HuH-7 (cell line): ENCODE data around the gene YTHDF1.
A peak's percentile ranks its signal among the peaks of the same experiment; 100 is the strongest.
"Not testable (repeated sequence)": the region's sequence is repeated elsewhere in the genome, so short reads cannot be mapped to it uniquely, and the experiment has no call there.

Experiments used
- DNase-seq: peaks from one replicate; pipeline ENCODE4 v3.0.0; 2011; ENCODE audit warnings: low spot score

Gene YTHDF1

DNA sequence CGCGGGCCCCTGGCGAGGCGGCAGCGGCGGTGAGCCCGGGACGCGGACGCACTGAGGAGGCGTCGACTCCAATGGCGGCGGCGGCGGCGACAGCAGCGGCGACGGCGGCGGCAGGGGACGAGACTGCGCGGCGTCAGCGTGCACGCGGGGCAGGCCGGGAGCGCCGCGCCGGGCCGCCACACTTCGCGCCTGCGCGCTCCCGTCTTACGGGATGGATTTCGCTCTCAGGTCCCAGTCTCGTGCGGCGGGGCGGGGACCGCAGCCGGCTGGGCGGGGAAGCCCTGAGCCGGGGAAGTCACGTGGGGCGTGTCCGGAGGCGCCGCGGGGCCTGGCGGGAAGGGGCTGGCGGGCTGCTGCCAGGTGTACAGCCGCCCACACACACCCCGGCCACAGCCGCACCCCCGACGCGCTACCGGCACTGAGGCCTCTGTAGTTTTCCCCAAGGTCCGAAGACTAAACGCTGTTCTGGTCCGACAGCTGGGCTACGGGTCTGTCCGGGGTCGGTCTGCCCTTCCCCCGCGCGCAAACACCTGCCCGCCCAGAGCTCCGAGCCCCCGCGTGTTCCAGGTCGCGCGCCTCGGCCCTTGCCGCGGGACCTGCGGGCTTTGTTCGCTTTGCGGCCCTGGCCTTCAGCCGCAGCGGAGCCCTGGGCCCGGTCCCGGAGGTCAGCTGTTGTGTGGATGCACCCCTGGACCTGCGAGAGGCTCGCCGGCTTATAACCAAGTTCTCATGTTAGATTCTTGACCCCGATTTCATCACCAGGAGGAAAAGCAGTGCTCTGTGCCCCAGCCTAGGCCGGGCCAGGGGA lies at the start of gene YTHDF1:
TSS of gene YTHDF1 (minus strand) at position 91 of the 808 bp plus-strand sequence. CDS start 239 bp downstream, outside the sequence.
- DNase-seq = peak; percentile 100

DNA sequence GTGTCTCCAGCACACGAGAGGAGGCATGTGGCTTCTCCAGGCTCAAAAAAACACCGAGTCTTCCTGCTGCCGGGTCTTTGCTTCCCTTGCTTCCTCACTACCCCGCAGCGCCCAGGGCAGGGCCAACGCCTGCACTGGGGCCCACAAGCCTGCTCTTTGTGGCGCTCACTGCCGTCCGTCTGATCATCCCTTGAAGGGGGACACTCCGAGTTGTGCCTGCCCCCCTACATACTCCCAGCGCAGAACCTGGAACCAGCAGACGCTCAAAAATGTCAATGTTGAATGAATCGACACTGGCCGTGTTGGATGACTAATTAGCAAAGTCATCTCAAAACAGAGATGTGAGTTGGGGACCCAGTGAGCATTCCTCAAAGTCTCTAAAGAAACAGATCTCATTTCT lies 48.6 kb upstream of the YTHDF1 start:
- no peak for DNase-seq

DNA sequence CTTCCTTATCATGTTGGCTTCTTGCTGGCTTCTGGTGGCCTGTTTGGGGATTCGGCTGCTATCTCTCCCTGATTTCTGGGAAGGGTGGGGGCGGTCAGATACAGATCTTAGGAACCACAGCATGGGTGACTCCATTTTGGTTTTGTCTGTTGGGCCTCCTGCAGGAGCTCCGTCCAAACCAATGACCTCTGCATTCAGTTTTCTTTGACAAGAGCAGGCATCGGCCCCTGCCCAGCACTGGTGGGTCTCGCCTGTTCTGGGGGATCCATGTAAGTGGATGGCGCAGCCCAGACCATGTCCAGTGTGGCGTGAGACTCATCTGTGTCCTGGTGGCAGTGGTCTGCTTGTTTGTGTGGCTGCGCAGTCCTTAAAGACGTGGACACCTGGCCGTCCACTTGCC lies 48.1 kb upstream of the YTHDF1 start:
- DNase-seq = no peak

DNA sequence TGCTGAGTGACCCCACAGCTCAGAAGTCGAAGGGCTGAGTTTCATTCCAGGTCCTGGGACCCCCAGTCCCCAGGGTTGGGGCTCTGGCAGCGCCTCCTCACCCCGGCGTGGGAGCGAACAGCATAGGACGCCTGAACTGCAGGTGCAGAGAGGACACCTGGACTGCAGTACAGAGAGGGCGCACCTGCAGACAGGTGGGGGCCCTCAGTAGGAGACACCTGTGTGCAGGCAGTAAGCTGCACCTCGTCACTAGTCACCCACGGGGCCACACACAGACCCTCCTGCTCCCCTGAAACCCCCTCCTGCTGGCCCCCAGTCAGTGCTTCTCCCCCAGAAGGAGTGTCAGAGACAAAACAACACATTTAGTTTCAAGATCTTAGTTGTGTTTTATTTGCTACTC lies 46.9 kb upstream of the YTHDF1 start:
- no peak for DNase-seq

DNA sequence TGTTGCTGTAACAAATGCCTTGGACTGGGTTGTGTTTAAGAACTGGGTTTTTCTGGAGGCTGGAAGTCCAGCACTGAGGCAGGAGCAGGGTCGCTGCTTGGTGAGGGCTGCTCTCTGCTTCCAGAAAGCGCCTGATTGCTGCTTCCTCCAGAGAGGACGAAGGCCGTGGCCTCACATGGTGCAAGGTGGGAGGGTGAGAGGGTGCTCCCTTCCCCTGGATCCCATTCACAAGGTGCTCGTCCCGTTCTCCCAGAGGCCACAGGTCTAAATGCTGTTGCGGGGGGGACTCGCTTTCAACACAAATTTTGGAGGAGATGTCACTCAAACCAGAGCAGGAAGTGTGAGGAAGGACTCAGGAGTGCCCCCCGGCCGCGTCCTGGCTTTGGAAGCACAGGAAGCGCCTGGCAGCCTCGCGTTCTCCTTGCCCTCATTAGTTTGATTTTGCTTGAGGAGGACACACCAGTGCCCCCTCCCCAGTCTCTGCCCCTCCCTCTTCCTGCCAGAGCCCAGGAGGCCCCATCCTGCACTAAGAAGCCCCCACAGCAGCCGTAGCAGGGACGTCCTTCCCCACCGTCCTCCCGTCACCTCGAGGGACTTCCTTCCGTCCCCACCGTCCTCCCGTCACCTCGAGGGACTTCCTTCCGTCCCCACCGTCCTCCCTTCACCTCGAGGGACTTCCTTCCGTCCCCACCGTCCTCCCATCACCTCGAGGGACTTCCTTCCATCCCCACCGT lies 46.0 kb upstream of the YTHDF1 start:
- no peak for DNase-seq

DNA sequence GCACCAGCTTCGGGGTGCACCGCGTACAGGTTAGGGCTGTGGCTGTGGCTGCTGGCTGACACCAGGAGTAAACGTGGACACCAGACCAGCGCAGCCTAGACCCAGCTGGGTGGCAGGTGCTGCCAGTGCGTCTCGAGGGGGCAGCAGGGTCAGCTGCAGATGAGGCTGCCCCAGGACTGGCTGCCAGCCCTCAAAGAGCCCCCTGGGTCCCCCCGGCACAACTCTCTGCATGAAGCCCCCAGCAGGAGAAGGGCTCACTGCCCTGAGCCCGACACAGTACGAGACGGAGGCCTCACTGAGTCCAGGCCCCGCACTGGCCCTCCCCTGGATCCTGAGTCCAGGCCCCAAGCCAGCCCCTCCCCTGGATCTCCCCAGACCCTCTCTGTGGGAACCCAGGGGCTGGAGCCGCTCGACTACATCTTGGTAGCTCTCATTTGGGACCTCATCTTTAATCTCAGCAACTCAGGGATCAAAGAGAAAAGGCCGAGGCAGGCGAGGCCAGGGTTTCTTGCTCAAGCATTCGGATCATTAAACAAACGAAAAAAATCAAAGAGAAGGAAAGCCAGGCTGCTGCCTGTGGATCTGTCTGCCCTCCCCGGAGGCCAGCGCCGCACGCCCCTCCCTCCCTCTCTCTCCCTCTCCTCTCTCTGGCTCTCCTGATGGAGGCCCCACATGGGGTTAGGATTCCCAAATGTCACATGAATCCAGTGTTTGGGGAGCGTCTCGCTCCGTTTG lies 45.3 kb upstream of the YTHDF1 start:
- DNase-seq = no peak

DNA sequence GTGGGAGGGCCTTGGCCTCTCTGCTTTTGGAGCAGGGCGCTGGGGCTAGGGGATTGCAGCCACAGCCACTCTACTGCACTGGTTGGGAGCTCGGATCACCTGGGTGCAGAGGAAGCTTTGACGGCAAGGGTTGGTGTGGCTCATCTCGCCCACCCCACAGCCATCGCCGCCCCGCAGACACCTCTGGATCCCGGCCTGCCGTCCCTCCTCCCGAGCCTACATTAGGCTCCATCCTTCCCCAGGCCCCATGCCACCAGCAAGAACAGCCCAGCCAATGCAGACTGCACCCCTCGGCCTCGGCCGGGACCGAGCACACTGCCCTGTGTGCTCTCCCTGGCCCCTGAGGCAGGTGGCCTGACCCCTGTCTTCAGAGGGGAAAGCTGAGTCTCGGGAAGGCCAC lies 44.6 kb upstream of the YTHDF1 start:
- no peak for DNase-seq

DNA sequence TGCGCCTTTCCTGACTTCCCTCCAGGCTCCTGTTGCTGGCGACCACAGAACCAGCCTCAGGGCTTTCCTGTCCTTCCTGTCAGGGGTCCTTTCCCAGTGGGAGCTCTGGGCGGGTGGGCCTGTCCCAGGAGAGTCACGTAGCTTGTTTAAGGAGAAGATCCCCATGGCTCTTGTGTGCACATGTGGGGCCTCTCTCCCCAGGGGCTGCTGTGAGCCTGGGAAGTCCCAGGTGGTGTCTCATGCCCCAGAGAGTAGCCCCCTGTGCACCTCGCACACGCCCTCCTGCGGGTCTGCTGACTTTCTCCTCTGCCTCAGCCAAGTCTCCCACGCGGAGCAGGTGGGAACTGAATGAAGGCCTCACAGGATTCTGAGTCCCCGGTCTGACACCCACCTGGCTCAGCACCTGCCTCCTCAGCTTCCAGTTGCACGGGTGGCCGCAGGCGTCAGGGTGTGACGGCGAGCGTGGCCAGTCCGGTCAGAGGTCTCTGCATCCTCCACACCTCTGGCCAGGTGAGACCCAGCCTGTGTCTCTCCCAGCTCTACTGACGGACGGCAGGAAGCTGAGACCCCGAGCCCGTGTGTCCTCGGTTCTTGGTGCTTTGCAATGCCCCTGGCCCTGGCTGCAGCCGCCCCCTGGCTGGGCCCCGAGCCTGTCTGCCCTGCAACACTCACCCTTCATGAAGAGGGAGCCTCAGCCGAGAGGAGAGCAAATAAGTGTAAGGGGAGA lies 44.0 kb upstream of the YTHDF1 start:
- DNase-seq = no peak

DNA sequence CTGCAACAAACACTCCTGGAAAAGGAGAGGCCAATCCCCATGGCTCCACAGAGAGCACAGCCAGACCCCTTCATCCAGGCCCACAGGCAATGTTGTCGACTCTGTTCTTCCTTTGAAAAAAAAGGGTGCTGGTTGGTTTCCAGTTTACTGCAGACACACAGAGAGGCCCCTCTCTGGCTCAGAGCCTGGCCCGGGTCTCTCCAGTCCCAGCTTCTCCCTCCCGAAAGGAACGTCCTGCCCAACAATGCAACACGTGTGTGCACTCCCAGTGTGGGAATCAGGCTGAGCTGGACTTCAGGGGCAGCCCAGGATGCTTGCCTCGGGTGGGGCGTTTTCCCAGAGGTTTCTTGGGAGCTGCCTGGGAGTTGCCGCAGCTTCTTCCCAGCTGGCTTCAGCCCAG lies 42.9 kb upstream of the YTHDF1 start:
- DNase-seq = no peak

DNA sequence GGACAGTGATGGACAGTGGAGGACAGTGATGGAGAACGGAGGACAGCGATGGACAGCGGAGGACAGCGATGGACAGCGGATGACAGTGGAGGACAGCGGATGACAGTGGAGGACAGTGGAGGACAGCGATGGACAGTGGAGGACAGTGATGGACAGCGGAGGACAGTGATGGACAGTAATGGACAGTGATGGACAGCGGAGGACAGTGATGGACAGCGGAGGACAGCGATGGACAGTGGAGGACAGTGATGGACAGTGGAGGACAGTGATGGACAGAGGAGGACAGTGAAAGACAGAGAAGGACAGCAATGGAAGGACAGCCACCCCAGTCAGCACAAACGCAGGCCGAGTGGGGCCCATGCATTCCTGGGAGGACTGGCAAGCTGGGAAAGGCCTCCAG lies 41.7 kb upstream of the YTHDF1 start:
- no peak for DNase-seq

DNA sequence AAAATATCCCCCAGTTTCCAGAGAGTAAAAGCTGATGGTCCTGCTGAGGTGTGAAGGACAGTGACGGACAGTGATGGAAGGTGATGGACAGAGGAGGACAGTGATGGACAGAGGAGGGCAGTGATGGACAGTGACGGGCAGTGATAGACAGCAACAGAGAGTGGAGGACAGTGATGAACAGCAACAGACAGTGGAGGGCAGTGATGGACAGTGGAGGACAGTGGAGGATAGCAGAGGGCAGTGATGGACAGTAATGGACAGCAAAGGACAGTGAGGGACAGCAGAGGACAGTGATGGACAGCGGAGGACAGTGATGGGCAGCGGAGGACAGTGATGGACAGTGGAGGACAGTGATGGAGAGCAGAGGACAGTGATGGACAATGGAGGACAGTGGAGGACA lies 41.0 kb upstream of the YTHDF1 start:
- no peak for DNase-seq

DNA sequence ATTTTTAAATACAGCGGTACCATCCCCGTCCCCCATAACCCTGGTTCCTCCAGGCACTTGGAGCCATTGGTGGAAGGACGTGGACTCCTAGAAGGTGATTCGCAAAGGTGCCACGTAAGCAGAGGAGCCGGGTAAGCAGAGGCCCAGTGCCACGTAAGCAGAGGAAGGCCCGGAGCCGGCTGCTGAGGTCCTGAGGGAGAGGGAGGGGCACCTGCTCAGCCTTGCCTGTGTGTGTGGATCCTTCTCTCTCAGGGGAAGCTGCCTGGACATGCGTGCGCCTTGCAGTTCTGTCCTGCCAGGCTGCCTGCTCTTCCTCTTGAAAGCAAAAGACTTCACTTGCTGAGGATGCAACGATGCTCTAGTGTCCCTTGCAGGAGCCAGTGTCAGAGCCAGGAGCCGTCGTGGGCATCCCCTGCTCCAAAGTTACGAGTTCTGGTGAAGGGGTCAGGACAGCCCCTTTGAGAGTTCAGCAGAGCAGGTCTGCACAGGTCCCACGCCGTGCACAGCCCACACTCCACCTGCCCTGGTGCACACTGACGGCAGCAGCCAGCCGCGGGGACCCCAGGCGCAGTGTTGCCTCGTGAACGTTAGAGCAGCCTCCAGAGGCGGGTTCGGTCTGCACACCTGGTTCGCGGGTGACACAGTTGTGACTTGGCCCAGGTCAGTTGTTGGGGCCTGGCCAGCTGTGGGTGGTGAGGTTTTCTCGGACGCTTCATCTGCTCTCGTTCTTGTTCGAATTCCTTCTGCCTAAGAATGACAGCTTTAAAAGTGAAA lies 40.2 kb upstream of the YTHDF1 start:
- no peak for DNase-seq

DNA sequence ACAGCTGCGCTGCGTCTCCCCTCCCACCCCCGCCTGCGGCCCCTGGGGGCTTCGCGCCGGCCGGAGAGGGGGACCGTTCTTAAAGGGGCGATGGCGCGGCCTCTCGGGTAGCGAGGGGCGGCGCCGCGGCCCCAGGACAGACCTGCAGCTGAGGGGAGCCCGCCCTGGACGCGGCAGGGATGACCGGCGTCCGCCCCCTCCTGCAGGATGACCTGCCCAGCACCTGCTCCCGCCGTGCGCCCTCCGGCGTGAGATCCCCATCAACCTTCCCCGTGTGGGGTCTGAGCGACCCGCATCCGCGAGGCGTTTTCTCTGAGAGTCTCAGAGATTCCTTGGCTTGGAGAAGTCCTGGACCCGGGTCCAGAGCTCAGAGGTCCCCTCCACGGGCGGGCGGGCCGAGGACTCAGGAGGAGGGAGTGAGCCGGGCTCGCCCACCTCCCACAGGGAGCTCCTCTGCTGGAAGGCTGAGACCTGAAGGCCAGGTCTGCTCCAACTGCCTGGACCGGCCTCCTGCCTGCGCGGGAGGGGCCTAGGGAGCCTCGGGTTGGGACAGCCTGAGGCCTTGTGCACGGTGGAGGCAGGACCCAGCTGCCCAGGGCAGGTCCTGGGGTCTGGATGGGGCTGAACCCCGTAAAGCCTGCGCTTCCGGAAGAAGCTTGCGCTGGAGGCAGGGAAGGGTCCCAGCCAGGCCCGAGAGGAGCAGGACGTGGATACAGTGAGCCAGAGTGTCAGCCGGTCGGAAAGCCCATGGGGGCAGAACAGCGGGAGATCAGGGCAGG lies 38.9 kb upstream of the YTHDF1 start:
- DNase-seq = peak; percentile 76

DNA sequence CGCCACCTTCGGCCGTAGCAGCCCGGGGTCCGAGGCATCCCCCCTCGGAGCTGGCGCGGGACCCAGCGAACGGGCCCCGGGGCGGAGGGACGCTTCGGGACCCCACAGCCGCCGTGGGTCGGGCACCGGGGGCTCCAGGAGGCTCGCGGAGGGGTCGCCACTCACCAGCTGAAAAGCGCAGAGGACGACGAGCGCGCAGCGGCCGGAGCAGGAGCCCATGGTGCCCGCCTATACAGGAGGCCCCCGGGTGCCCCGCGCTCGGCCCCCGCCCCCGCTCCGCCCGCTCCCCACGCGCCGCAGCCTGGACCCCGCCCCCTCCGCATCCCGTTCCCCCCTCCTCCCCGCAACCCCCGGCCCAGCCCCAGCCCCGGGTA lies 38.3 kb upstream of the YTHDF1 start, which contains the start of gene NKAIN4:
TSS of gene NKAIN4 (minus strand) at position 232 of the 374 bp plus-strand sequence. CDS start at position 219, 13 bp downstream.
- DNase-seq = no peak

DNA sequence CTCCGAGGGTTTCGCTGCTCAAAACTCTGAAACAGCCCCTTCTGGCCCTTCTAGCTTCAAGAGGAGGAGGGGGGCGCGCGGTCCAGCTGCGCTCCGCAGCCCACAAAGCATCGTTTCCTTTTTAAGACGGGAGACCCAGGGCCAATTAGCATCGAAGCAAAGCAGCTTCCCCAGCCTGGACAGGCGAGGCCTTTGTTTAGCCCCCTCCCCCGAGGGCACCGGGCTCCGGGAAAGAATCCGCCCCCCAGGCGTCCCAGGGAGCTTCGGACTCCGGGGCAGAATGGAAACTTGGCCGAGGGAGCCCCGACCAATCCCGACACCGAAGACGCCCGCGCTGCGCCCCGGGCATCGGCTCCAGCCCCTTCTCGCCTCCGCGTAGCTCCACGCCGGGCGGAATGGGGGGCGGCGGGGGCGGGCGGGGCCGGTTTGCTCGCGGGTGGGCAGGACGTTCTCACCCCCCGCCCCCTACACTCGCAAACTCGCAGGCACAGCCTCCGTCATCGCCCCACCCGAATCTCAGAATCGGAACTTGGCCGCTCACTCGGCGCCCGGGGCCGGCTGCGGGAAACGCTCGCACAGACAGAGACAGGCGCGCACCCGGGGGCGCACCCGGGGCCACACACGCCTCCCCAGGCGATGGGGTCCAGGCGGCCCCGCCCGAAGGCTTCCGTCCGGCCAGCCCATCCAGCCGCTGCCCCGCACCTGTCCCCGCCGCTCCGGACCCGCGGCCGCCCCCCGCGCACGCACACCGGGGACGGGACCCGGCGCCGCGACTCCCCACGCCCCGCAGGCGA lies 37.7 kb upstream of the YTHDF1 start:
- no peak for DNase-seq

DNA sequence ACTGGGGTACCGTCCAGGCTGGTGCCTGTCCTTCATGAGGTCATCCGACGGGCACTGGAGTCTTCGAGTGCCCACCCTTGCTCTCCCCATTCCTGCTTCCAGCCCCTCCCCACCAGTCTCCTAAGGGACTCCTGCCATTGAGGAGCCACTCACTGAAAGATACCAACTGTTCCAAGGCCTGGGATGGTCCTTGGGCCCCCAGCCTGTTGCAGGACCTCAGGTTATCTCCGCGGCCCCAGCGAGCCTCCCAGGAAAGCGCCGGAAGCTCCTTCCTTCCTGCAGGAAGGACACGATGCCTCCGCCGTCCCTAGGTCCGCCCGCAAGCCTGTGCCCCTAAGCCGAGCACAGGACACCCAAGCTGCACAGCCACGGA lies 37.1 kb upstream of the YTHDF1 start:
- DNase-seq = no peak

DNA sequence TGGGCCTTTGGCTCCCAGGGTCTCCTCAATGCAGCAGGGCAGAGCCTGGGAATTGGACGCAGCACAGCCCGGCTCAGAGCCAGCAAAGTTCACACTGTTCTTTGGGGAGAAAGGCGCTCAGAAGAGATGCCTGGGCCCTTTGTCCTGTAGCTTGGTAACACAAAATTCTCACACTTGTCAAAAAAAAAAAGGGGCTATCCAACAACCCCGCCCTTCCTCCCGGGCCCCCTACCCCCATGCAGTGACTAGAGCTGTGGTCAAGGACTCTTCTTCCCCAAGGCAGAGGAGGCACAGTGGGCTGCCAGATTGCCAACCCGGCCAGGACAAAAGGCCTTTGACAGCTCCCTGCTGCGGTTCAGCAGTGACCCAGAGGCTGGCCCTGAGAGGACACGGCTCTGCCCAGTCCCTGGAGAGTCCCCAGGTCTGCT lies 36.4 kb upstream of the YTHDF1 start:
- DNase-seq = no peak

DNA sequence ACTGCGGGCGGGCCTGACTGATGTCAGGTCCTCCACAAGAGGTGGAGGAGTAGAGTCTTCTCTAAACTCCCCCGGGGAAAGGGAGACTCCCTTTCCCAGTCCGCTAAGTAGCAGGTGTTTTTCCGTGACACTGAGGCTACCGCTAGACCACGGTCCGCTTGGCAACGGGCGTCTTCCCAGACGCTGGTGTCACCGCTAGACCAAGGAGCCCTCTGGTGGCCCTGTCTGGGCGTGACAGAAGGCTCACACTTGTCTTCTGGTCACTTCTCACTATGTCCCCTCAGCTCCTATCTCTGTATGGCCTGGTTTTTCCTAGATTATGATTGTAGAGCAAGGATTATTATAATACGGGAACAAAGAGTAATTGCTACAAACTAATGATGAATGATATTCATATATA lies 35.4 kb upstream of the YTHDF1 start:
- DNase-seq = not testable (repeated sequence)

DNA sequence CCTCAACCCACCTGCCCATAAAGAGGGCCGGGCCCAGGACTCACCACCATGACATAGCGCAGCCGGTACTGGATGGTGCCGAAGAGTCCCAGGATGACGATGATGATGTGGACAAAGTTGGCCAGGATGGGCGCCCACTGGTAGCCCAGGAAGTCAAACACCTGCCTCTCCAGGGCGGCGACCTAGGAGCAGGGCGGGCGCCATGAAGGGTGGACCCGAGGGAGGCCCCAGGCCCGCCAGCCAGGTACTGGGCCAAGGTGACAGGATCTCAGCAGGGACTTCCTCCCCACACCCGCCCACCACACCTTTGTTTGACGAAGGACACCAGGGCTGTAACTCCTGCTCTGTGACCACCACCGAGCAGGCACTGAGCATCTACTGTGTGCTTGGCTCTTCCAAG lies 34.0 kb upstream of the YTHDF1 start:
- DNase-seq = no peak
